ENCODE data around the gene AP1M1. TPM values are rescaled to one million over a fixed set of nuclear protein-coding genes. Genes with fewer than 3 reads are reported as not detected.

AP1M1 gene
- total RNA-seq, 1 experiment from 2014 or later = 88.7 TPM

DNA sequence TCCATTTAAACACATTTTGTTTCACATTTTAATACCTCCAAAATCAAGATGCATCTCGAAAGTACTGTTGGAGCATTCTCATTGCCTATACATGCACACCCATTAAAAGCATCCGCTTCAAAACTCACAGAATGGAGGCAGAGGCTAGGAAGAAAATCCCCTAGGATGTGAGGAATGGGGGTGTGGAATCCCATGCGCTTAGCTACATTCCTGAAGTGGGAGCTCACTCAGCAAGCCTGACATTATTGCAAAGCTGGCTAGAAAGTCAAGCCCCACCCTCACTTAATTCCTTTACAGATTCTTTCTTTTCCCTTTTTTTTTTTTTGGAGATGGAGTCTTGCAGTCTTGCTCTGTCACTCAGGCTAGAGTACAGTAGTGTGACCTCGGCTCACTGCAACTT, 17.1 kb upstream of the AP1M1 start:
- Histone ChIP-seq H3K36me3 (ENCODE audit: control insufficient read depth, insufficient read depth, low read length) (peaks cover 4% of the 10 kb centered on the region; the same call in 1 of the 2 replicates), H3K27me3 (ENCODE audit: control insufficient read depth, insufficient read depth, low read length) (no peaks in the 10 kb centered on the region), H3K4me3 (ENCODE audit: low read depth in 2 of 2, low read length in 2 of 2) (no peak overlapping the region), H3K27ac (ENCODE audit: low read length) (no peak overlapping the region), H3K9me3 (ENCODE audit: control insufficient read depth, insufficient read depth, low read depth, low read length) (no peaks in the 10 kb centered on the region), H3K4me1 (ENCODE audit: control insufficient read depth, insufficient read depth, low read length) (no peaks in the 10 kb centered on the region; the same call in 1 of the 2 replicates)
- intact Hi-C loops (cut with micrococcal nuclease; ENCODE audit: unreplicated experiment) (loop anchor here (5.0 kb wide), 1 partner anchor 138 kb away; no protein-coding TSS in a partner anchor), in situ Hi-C loops (cut with HindIII; ENCODE audit: low pct_unique_long_range_greater_than_20kb, low sequenced_read_pairs) (no loop called here)
- BruUV-seq (replicated peaks) = no TSS peak
- no peak for ATAC-seq
- CTCF ChIA-PET = interaction anchor here (0.7 to 0.9 kb wide), 2 partner anchors 139 to 587 kb away, joined by 3 read pairs; no protein-coding TSS in a partner anchor
- DNase-seq (ENCODE audit: low read depth, low spot score) = no peak
- POLR2A ChIA-PET = interaction anchor here (0.6 kb wide), 1 partner anchor 197 kb away, joined by 6 read pairs; no protein-coding TSS in a partner anchor
- TF ChIP-seq TCF7L2 (IDR thresholded peaks at IDR 0.05; ENCODE audit: low read depth, low read length) = no peak
- TF ChIP-seq, protein P1, sequence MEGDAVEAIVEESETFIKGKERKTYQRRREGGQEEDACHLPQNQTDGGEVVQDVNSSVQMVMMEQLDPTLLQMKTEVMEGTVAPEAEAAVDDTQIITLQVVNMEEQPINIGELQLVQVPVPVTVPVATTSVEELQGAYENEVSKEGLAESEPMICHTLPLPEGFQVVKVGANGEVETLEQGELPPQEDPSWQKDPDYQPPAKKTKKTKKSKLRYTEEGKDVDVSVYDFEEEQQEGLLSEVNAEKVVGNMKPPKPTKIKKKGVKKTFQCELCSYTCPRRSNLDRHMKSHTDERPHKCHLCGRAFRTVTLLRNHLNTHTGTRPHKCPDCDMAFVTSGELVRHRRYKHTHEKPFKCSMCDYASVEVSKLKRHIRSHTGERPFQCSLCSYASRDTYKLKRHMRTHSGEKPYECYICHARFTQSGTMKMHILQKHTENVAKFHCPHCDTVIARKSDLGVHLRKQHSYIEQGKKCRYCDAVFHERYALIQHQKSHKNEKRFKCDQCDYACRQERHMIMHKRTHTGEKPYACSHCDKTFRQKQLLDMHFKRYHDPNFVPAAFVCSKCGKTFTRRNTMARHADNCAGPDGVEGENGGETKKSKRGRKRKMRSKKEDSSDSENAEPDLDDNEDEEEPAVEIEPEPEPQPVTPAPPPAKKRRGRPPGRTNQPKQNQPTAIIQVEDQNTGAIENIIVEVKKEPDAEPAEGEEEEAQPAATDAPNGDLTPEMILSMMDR (IDR thresholded peaks at IDR 0.05) = no peak
- TF ChIP-seq, protein P2, sequence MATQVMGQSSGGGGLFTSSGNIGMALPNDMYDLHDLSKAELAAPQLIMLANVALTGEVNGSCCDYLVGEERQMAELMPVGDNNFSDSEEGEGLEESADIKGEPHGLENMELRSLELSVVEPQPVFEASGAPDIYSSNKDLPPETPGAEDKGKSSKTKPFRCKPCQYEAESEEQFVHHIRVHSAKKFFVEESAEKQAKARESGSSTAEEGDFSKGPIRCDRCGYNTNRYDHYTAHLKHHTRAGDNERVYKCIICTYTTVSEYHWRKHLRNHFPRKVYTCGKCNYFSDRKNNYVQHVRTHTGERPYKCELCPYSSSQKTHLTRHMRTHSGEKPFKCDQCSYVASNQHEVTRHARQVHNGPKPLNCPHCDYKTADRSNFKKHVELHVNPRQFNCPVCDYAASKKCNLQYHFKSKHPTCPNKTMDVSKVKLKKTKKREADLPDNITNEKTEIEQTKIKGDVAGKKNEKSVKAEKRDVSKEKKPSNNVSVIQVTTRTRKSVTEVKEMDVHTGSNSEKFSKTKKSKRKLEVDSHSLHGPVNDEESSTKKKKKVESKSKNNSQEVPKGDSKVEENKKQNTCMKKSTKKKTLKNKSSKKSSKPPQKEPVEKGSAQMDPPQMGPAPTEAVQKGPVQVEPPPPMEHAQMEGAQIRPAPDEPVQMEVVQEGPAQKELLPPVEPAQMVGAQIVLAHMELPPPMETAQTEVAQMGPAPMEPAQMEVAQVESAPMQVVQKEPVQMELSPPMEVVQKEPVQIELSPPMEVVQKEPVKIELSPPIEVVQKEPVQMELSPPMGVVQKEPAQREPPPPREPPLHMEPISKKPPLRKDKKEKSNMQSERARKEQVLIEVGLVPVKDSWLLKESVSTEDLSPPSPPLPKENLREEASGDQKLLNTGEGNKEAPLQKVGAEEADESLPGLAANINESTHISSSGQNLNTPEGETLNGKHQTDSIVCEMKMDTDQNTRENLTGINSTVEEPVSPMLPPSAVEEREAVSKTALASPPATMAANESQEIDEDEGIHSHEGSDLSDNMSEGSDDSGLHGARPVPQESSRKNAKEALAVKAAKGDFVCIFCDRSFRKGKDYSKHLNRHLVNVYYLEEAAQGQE (IDR thresholded peaks at IDR 0.05; ENCODE audit: insufficient read depth in 1 of 2, low read depth in 2 of 2, low read length in 1 of 2) = no peak
- TF ChIP-seq SIN3A (IDR thresholded peaks at IDR 0.05; ENCODE audit: borderline replicate concordance, insufficient read depth, low read depth, low read length) = no peak
- TF ChIP-seq POLR2AphosphoS5 (IDR thresholded peaks at IDR 0.05; ENCODE audit: low read depth, low read length) = no peak

DNA sequence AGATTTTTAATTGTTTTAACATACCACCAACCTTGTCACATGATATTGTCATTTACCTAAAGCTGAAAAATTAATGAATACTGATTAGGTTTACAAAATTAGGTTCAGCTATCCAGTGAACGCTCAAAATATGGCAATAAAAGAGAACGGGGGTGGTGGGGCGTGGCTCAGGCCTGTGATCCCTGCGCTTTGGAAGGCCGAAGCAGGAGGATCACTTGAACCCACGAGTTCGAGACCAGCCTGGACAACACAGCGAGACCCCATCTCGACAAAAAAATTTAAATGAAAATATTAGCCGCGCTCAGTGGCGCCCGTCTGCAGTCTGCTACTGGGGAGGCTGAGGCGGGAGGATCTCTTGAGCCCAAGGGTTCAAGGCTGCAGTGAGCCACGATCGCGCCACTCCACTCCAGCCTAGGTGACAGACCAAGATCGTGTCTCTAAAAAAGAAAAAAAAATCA, 13.0 kb upstream of the AP1M1 start:
- TF ChIP-seq TCF7L2 (IDR thresholded peaks at IDR 0.05; ENCODE audit: low read depth, low read length) = no peak
- TF ChIP-seq, protein P2 (IDR thresholded peaks at IDR 0.05; ENCODE audit: insufficient read depth in 1 of 2, low read depth in 2 of 2, low read length in 1 of 2) = no peak
- TF ChIP-seq SIN3A (IDR thresholded peaks at IDR 0.05; ENCODE audit: borderline replicate concordance, insufficient read depth, low read depth, low read length) = no peak
- TF ChIP-seq POLR2AphosphoS5 (IDR thresholded peaks at IDR 0.05; ENCODE audit: low read depth, low read length) = no peak
- TF ChIP-seq, protein P1 (IDR thresholded peaks at IDR 0.05) = no peak
- peak overlapping the region; percentile 86 for H3K27ac ChIP-seq (ENCODE audit: low read length)
- intact Hi-C loops (cut with micrococcal nuclease; ENCODE audit: unreplicated experiment) (loop anchor here (5.0 kb wide), 1 partner anchor 142 kb away; no protein-coding TSS in a partner anchor), in situ Hi-C loops (cut with HindIII; ENCODE audit: low pct_unique_long_range_greater_than_20kb, low sequenced_read_pairs) (no loop called here)
- DNase-seq (ENCODE audit: low read depth, low spot score) (no peak), ATAC-seq (no peak)
- ChIA-PET POLR2A (interaction anchor here (0.6 to 1.1 kb wide), 2 partner anchors 108 to 159 kb away, joined by 3 to 5 read pairs; partner anchors contain the start of gene TPM4), CTCF (no interaction called here)
- H3K4me3 ChIP-seq (ENCODE audit: low read depth in 2 of 2, low read length in 2 of 2) = peak overlapping the region; percentile 73 to 97
- H3K36me3 ChIP-seq (ENCODE audit: control insufficient read depth, insufficient read depth, low read length) = peaks cover 5% of the 10 kb centered on the region; the same call in 1 of the 2 replicates
- no peaks in the 10 kb centered on the region for H3K9me3 ChIP-seq (ENCODE audit: control insufficient read depth, insufficient read depth, low read depth, low read length)
- BruUV-seq (replicated peaks) = no TSS peak
- no peaks in the 10 kb centered on the region; the same call in 1 of the 2 replicates for H3K4me1 ChIP-seq (ENCODE audit: control insufficient read depth, insufficient read depth, low read length)
- H3K27me3 ChIP-seq (ENCODE audit: control insufficient read depth, insufficient read depth, low read length) = no peaks in the 10 kb centered on the region

All from Panc1 (cell line).